Stimulated activated naive CD8-positive, alpha-beta T cell treated with anti-CD3 and anti-CD28 coated beads, Interleukin-15, Interleukin-2, amounts not matched to agents 100 ng/mL and 50 ng/mL, for 24 hours (primary cell): Measurements from ENCODE around the gene BAHCC1.
A peak's percentile ranks its signal among the peaks of the same experiment; 100 is the strongest.

Experiments used
- H3K27ac Mint-ChIP-seq: one replicate; pipeline ENCODE4 v1.8.0; 2021; ENCODE audit warnings: mild to moderate bottlenecking, mixed read lengths
- H3K27me3 Mint-ChIP-seq: one replicate; pipeline ENCODE4 v1.8.0; 2021; ENCODE audit warnings: mixed read lengths
- H3K36me3 Mint-ChIP-seq: one replicate; pipeline ENCODE4 v1.8.0; 2021; ENCODE audit warnings: low read depth, mixed read lengths
- H3K4me1 Mint-ChIP-seq: one replicate; pipeline ENCODE4 v1.8.0; 2021; ENCODE audit warnings: low read depth, mixed read lengths
- H3K4me3 Mint-ChIP-seq: one replicate; pipeline ENCODE4 v1.8.0; 2021; ENCODE audit warnings: mild to moderate bottlenecking, mixed read lengths
- H3K9me3 Mint-ChIP-seq: one replicate; pipeline ENCODE4 v1.8.0; 2021; ENCODE audit warnings: mixed read lengths

Gene BAHCC1

GRCh38 chr17:81488276-81488860, 93.1 kb downstream of the BAHCC1 start:
- no peak overlapping the region for H3K4me3 Mint-ChIP-seq
- no peak overlapping the region for H3K27ac Mint-ChIP-seq
- peaks cover 14% of the 10 kb centered on the region for H3K4me1 Mint-ChIP-seq
- no peaks in the 10 kb centered on the region for H3K9me3 Mint-ChIP-seq
- no peaks in the 10 kb centered on the region for H3K36me3 Mint-ChIP-seq
- H3K27me3 Mint-ChIP-seq, result peaks cover 6% of the 10 kb centered on the region

GRCh38 chr17:81489012-81489997, 94.0 kb downstream of the BAHCC1 start:
- H3K36me3 Mint-ChIP-seq, result no peaks in the 10 kb centered on the region
- H3K4me1 Mint-ChIP-seq, result peaks cover 10% of the 10 kb centered on the region
- no peaks in the 10 kb centered on the region for H3K9me3 Mint-ChIP-seq
- no peak overlapping the region for H3K27ac Mint-ChIP-seq
- peaks cover 6% of the 10 kb centered on the region for H3K27me3 Mint-ChIP-seq
- H3K4me3 Mint-ChIP-seq, result peak overlapping the region; percentile 26

- H3K36me3 Mint-ChIP-seq, result no peaks in the 10 kb centered on the region
- H3K4me3 Mint-ChIP-seq, result peak overlapping the region; percentile 14
- no peak overlapping the region for H3K27ac Mint-ChIP-seq
- peaks cover 10% of the 10 kb centered on the region for H3K4me1 Mint-ChIP-seq
- H3K27me3 Mint-ChIP-seq, result peaks cover 6% of the 10 kb centered on the region
- H3K9me3 Mint-ChIP-seq, result no peaks in the 10 kb centered on the region
Observed at GRCh38 chr17:81489998-81490992, 95.0 kb downstream of the BAHCC1 start.

- Mint-ChIP-seq H3K4me1 (peaks cover 6% of the 10 kb centered on the region), H3K9me3 (no peaks in the 10 kb centered on the region), H3K27ac (no peak overlapping the region), H3K4me3 (no peak overlapping the region), H3K27me3 (peaks cover 2% of the 10 kb centered on the region), H3K36me3 (no peaks in the 10 kb centered on the region)
Observed at GRCh38 chr17:81491181-81491581, 95.9 kb downstream of the BAHCC1 start.

- no peak overlapping the region for H3K4me3 Mint-ChIP-seq
- H3K9me3 Mint-ChIP-seq, result no peaks in the 10 kb centered on the region
- no peaks in the 10 kb centered on the region for H3K4me1 Mint-ChIP-seq
- H3K27me3 Mint-ChIP-seq, result no peaks in the 10 kb centered on the region
- H3K36me3 Mint-ChIP-seq, result no peaks in the 10 kb centered on the region
- H3K27ac Mint-ChIP-seq, result no peak overlapping the region
Observed at GRCh38 chr17:81491761-81492160, 96.5 kb downstream of the BAHCC1 start.

GRCh38 chr17:81492202-81492601, 96.9 kb downstream of the BAHCC1 start:
- Mint-ChIP-seq H3K4me1 (no peaks in the 10 kb centered on the region), H3K36me3 (no peaks in the 10 kb centered on the region), H3K4me3 (no peak overlapping the region), H3K9me3 (no peaks in the 10 kb centered on the region), H3K27ac (no peak overlapping the region), H3K27me3 (no peaks in the 10 kb centered on the region)

- H3K36me3 Mint-ChIP-seq, result no peaks in the 10 kb centered on the region
Observed at GRCh38 chr17:81492706-81493105, 97.4 kb downstream of the BAHCC1 start.

GRCh38 chr17:81493198-81494038, 98.2 kb downstream of the BAHCC1 start:
- Mint-ChIP-seq H3K27me3 (no peaks in the 10 kb centered on the region), H3K9me3 (no peaks in the 10 kb centered on the region), H3K4me3 (no peak overlapping the region), H3K36me3 (no peaks in the 10 kb centered on the region), H3K4me1 (no peaks in the 10 kb centered on the region), H3K27ac (no peak overlapping the region)

More at GRCh38 chr17:81492706-81493105, 97.4 kb downstream of the BAHCC1 start:
- no peaks in the 10 kb centered on the region for H3K9me3 Mint-ChIP-seq
- H3K4me1 Mint-ChIP-seq, result no peaks in the 10 kb centered on the region
- H3K4me3 Mint-ChIP-seq, result no peak overlapping the region
- no peaks in the 10 kb centered on the region for H3K27me3 Mint-ChIP-seq
- H3K27ac Mint-ChIP-seq, result no peak overlapping the region

GRCh38 chr17:81494626-81495377, 99.5 kb downstream of the BAHCC1 start:
- no peaks in the 10 kb centered on the region for H3K27me3 Mint-ChIP-seq
- H3K4me3 Mint-ChIP-seq, result no peak overlapping the region
- H3K36me3 Mint-ChIP-seq, result no peaks in the 10 kb centered on the region
- H3K27ac Mint-ChIP-seq, result no peak overlapping the region
- H3K4me1 Mint-ChIP-seq, result no peaks in the 10 kb centered on the region
- H3K9me3 Mint-ChIP-seq, result no peaks in the 10 kb centered on the region

GRCh38 chr17:81498953-81499600, 103.8 kb downstream of the BAHCC1 start:
- no peak overlapping the region for H3K27ac Mint-ChIP-seq

GRCh38 chr17:81499601-81499970, 104.3 kb downstream of the BAHCC1 start:
- Mint-ChIP-seq H3K27ac (no peak overlapping the region), H3K9me3 (no peaks in the 10 kb centered on the region), H3K4me3 (no peak overlapping the region), H3K4me1 (no peaks in the 10 kb centered on the region), H3K36me3 (no peaks in the 10 kb centered on the region), H3K27me3 (no peaks in the 10 kb centered on the region)

More at GRCh38 chr17:81498953-81499600, 103.8 kb downstream of the BAHCC1 start:
- Mint-ChIP-seq H3K4me1 (no peaks in the 10 kb centered on the region), H3K4me3 (no peak overlapping the region), H3K36me3 (no peaks in the 10 kb centered on the region), H3K9me3 (no peaks in the 10 kb centered on the region), H3K27me3 (no peaks in the 10 kb centered on the region)

- Mint-ChIP-seq H3K4me3 (no peak overlapping the region), H3K4me1 (no peaks in the 10 kb centered on the region), H3K27ac (no peak overlapping the region), H3K9me3 (no peaks in the 10 kb centered on the region), H3K27me3 (no peaks in the 10 kb centered on the region), H3K36me3 (no peaks in the 10 kb centered on the region)
Observed at GRCh38 chr17:81500047-81500446, 104.8 kb downstream of the BAHCC1 start.

GRCh38 chr17:81502471-81503017, 107.3 kb downstream of the BAHCC1 start:
- H3K27me3 Mint-ChIP-seq, result no peaks in the 10 kb centered on the region
- H3K9me3 Mint-ChIP-seq, result no peaks in the 10 kb centered on the region
- H3K4me3 Mint-ChIP-seq, result no peak overlapping the region
- peaks cover under 1% of the 10 kb centered on the region for H3K4me1 Mint-ChIP-seq
- no peaks in the 10 kb centered on the region for H3K36me3 Mint-ChIP-seq
- no peak overlapping the region for H3K27ac Mint-ChIP-seq
